ENCODE data around the gene DIPK1A.

DNA sequence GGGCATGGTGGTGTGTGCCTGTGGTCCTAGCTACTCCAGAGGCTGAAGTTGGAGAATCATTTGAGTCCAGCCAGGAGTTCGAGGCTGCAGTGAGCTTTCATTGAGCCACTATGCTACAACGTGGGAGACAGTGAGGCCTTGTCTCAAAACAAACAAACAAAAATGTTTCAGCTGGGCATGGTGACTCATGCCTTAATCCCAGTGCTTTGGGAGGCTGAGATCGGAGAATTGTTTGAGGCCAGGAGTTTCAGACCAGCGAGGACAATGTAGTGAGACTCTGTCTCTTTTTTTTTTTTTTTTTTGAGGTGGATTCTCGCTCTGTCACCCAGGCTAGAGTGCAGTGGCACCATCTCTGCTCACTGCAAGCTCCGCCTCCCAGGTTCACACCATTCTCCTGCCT is 134.5 kb downstream of the DIPK1A start:
- TF ChIP-seq, protein P1, sequence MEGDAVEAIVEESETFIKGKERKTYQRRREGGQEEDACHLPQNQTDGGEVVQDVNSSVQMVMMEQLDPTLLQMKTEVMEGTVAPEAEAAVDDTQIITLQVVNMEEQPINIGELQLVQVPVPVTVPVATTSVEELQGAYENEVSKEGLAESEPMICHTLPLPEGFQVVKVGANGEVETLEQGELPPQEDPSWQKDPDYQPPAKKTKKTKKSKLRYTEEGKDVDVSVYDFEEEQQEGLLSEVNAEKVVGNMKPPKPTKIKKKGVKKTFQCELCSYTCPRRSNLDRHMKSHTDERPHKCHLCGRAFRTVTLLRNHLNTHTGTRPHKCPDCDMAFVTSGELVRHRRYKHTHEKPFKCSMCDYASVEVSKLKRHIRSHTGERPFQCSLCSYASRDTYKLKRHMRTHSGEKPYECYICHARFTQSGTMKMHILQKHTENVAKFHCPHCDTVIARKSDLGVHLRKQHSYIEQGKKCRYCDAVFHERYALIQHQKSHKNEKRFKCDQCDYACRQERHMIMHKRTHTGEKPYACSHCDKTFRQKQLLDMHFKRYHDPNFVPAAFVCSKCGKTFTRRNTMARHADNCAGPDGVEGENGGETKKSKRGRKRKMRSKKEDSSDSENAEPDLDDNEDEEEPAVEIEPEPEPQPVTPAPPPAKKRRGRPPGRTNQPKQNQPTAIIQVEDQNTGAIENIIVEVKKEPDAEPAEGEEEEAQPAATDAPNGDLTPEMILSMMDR (conservative IDR thresholded peaks at IDR 0.05 in 1 of 2, IDR thresholded peaks at IDR 0.05 in 1 of 2; ENCODE audit: low read depth in 1 of 2, low read length in 2 of 2), result no peak
- no peak for TF ChIP-seq EZH2 (IDR thresholded peaks at IDR 0.05; ENCODE audit: low read length, missing control alignments)

Measured in fibroblast of lung (primary cell).